Stimulated activated CD4-positive, alpha-beta T cell treated with anti-CD3 and anti-CD28 coated beads, Interleukin-12 subunit alpha, Interleukin-12 subunit beta, amount 100 ng/mL, for 24 hours (primary cell): Measurements from ENCODE around the gene WWC2.

Experiments used
- DNase-seq, 2 experiments: peaks; one replicate each; pipeline ENCODE4 v3.0.0-alpha.2; 2020; ENCODE audit warnings: low read depth in 2 of 2

The WWC2 gene

DNA sequence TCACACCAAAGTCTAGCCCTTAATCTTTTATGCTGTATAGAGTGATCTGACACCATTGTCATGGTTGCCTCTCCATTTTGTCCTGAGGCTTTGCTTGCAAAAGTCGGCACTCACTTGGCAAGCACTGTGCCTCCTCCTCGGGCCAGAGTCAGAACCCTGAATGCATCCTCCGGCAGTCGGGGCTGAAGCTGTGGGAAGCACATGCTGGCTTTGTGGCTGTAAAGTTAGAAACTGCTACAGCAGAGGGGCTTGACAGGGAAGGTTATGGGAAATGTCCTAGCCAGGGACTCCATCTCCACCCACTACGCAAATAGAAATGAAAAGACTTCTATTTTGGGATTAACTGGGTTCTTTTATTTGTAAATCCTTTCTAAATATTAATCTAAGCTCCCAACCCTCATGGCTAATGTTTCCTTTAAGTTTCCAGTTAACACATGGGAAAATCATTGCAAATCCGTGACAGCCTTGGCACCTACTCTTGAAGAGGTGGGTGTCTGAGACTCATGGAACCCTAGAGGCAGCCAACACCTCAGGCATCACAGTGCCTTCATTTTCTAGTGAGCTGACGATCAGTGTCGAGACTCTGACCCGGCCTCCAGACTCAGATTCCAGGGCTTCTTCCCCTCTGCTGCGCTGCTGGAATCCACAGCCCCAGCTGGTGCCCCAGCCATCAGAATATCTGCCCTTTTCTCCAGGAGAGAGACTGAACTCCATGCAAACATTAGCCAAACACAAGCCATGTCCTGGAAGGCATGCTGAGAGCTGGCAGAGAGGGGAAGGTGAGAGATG is 231.1 kb downstream of the WWC2 start:
- DNase-seq: no peak

DNA sequence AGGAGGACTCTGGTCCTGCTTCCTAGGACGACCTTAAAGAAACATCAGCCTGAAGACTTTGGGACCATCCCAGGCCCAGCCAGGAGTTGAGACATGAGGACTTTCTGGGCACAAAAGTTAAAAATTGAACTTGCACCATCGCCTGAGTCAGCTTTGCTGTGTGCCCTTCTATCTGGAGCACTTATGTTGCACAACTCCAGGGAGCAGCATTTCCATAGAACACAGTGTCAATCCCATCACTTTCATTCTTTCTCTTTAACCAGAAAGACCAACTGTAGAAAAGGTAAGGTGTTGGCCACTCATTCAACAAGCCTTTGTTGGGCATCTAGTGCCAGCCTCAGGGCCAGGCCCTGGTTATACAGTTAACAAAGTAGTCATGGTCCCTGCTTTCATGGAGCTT is 231.8 kb downstream of the WWC2 start:
- no peak for DNase-seq

DNA sequence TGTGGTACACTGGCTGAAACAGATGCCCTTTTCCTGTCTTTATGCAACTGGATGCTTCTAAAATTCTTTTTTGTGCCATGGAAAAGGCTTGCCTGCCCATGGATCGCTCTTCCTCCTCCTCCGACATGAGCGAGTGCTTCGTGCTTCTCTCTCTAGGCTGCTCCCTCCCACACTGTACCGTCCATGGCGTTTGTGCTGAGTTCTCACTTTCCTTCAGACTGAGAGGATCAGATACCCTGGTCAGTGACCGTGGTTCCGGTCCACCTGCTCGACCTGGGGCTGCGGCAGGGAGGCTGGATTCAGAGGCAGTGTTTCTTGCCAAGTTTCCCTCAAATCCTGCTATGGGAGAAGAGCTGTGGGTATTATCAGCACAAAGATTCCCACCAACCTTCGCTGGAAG is 233.4 kb downstream of the WWC2 start:
- no peak for DNase-seq

DNA sequence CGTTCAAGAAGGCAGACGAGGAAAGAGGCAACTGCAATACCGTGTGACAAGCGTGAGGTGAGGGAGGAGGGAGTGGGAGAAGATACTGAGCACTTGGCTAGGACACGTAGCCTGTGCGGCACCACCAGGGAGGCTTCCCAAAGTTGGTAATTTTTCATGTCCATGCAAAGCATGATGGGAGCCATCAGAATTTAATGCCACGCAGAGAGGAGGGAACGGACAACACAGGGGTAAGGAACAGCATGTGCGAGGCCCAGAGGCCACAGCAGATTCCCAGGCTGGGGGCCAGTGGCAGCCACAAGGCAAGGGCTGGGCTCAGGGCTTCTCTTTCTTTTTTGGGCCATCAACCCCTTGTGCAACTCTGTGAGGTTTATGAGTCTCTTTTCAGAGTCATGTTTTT is 234.1 kb downstream of the WWC2 start:
- DNase-seq: no peak

DNA sequence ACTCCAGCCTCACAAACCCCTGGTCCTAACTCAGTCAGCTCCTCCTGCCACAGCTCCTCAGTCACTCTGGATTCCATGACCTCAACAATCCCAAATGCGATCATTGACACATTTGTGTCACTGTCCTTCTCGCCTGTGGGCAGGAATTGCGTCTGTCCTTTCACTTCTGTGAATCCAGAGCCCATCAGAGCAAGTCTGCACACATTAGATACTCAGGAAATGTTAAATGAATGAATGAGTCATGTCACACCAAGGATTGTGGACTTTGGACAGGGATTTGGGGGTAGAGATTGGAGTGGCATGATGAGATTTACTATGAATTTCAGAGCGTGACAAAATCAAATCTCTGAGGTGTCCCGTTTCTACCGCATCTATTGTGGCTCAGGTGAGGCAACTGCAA is 234.9 kb downstream of the WWC2 start:
- DNase-seq: no peak

DNA sequence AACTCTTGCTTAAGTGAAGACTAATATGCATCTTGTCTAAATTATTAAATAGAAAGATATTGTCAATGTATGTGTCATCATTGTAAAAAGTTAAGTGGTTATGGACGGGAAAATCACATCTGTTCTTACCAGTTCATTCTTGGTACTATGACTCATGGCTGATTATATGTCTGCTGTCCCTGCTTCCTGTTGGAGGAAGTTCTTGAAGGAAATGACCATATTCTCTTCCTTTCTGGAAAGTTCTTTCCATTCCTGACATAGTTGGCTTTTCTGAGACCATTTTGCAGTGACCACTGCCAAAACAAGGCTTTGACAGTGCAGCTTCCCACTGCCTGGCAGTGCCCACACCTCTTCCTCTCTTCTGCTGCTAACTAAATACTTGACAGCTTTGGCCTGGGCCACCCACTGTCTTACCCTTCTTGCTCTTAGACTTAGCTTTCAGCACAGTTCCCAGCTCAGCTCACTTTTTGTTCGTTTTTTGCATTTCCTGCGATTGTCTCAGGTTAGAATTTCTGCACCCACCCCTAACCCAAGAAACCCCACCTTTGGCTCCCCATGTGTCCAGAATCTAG is 236.4 kb downstream of the WWC2 start:
- no peak for DNase-seq

DNA sequence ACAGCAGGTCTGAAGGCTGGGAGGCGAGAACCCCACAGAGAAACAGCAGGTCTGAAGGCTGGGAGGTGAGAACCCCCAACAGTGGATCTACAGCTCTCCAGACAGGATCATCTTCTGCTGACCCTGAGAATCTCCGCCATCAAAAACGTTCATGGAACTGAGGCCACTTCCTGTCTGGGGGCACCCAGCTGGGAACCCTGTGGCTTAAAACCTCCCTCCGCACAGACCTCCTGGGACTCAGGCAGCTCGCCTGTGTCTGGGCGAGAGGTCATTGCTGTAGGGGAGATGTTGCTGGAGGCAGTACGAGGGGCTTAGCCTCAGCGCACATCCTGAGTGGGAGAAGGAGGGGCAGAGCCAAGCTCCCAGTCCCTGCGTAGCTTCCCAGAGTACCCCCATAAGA is 238.3 kb downstream of the WWC2 start:
- no peak for DNase-seq

DNA sequence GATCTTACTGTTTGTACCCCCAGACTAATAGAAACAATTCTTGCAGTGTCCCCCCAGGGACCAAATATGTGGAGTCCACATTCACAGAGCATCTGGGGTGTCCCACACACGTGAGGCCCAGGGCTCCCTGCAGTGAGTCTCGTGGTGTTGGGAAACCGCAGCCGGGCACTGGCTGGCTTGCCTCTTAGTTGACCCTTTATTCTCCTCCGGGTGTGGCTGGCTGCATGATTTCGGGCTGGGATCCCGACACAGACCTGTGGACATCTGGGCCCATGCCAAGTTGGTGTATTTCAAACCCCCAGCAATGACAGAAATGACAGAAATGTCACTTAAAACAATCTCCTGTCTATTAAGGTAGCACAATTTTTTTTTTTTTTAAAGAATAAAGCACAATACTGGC is 238.8 kb downstream of the WWC2 start:
- DNase-seq: no peak

DNA sequence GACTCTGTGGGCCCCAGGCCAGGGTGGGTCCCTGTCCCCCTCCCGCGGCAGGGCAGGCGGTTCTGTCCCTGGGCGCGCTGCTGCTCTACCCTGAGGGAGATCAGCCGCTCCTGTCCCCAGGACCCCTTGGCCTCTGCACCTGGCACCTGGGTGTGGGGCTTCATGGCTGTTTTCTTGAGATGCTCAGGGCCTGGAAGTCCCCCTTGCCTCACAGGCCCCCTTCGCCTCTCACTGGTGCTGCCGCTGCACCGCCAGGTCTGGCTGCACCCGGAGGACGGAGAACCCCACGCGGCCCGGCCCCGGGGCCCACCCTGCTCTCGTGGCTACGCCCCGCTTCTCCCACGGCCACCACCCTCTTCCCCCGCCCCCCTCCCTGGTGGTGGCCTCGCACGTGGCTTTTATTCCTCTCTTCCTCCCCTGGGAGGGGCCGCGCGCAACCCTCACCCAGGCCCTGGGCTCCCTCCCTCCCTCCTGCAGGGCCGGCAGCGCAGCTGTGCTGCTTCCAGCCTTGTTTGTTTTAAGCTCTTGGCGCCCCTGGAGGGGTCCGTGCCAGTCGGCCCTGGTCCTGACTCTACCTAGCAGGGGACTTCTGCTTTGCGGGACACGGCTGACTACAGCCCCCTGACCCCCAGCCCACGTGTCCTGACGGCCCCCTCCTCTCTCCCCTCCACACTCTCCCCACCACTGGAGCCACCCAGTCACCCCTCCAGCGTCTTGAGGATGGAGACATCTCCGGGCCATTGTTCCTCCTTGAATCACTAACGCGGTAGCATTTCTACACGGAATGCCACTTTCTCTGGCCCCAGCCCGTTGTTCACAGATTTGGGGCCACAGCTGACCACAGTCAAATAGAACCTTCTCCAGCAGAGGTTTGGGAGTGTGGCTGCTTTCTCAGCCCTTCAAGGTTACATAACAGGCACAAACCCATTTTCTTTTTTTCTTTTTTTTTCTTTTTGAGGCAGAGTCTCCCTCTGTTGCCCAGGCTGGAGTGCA is 243.8 kb downstream of the WWC2 start:
- no peak for DNase-seq

DNA sequence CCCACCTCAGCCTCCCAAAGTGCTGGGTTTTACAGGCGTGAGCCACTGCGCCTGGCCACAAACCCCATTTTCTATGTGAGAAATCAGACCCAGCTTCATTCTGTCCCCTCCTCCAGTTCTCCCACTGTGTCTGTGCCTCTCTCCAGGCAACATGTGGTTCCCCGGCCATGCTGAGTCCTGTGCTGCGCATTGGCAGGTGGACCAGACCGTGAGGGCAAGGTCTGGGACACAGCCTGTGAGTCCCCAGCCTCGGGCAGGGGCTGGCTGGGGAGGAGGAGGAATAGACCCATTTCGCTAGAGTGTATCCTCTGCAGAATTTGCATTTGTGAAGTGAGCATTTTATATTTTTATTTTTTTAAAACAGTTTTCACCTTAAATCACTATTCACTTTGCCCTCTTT is 244.7 kb downstream of the WWC2 start:
- no peak for DNase-seq

DNA sequence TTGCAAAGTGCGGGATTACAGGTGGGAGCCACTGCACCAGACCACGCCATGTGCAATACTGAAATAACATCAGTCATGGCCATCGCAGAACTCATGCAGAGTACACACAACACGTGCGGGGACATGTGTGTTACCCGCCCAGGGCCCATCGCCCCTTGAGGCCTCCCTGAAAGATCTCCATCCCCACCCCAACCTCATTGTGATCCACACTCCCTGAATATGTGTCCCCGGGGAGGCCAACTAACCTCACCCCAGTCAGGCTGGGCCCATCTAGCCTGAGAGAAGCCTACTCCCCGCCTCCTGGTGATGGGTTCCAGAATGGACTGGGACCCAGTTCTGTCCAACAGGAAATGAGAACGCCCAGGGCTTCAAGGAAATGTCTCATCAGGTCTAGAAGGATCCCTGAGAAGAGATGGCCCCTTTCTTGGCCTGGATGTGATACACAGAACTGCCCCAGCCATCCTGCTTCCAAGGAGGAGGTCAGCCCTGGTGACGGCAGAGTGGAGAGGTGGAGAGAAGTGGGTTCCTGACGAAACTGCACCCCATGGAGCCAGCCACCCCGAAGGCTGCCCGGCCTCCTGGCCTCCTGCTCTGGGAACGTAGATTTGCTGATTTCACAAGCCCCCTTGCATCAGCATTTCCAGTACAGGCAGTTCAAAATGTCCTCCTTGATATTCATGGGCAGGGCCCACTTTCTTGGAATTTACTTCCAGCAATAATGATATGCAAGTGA is 245.6 kb downstream of the WWC2 start:
- no peak for DNase-seq

DNA sequence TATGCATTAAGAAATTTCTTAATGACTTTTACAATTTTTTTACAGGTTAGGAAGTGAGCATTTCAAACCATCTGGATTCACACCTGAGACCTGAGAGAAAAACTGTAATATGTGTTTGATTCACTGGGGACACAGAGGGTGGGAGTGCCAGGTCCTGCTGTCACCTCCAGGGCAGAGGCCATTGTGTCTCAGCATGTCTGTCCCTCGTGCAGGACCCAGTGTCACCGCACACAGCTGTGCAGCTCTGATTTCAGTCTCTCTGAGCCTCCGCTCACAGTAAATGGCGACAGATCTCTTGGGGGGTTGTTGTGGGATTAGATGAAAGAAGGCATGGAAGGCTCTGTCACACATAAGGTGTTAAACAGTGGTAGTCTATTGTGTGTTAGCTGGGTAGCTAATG is 246.2 kb downstream of the WWC2 start:
- no peak for DNase-seq

DNA sequence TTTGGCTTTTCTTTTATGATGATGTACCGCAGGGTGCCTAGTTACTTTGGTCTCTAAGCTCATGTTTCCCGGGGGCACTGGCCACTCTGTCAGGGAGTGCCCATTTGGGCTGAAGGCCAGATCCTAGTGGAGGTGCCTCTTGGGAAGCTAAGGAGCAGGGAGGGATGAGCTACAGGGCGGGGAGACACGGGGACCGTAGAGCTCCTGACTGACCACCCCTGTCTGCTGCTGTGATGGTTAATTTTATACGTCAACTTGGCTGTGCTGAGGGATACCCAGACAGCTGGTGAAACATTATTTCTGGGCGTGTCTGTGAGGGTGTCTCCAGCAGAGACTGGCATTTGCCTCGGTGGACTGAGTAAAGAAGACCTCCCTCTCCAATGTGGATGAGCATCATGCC is 248.1 kb downstream of the WWC2 start:
- no peak for DNase-seq

DNA sequence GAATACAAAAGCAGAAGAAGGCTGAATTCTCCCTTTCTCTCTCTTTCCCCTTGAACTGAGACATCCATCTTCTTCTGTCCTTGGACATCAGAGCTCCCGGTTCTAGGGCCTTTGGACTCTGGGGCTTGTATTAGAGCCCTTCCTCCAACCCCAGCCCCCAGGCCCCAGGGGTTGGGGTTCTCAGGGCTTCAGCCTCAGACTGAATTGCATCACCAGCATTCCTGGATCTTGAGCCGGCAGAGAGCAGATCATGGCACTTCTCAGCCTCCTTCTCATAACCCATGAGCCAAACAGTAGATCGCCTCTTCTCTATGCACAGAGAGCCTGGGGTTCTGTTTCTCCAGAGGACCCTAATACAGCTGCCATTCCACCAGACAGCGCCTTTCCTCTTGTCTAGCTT is 248.5 kb downstream of the WWC2 start:
- no peak for DNase-seq

DNA sequence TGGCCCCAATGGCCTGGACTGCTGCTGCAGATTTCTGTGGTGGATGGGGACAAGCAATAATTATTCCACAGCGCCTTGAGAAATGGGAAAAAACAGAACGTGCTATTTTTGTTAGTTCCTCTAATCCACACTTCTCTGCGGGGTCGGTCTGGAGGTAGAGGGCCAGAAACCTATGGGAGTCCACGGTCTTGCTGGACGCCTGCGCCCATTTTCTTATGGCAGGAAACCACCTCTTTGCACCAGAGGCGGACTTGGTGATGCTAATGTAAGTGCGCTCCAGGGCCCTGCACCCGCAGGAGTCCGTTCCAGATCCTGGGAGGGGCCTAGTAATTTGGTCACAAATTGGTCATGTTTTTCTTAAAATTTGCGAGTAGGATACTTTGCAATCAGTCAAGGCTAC is 249.1 kb downstream of the WWC2 start:
- no peak for DNase-seq

DNA sequence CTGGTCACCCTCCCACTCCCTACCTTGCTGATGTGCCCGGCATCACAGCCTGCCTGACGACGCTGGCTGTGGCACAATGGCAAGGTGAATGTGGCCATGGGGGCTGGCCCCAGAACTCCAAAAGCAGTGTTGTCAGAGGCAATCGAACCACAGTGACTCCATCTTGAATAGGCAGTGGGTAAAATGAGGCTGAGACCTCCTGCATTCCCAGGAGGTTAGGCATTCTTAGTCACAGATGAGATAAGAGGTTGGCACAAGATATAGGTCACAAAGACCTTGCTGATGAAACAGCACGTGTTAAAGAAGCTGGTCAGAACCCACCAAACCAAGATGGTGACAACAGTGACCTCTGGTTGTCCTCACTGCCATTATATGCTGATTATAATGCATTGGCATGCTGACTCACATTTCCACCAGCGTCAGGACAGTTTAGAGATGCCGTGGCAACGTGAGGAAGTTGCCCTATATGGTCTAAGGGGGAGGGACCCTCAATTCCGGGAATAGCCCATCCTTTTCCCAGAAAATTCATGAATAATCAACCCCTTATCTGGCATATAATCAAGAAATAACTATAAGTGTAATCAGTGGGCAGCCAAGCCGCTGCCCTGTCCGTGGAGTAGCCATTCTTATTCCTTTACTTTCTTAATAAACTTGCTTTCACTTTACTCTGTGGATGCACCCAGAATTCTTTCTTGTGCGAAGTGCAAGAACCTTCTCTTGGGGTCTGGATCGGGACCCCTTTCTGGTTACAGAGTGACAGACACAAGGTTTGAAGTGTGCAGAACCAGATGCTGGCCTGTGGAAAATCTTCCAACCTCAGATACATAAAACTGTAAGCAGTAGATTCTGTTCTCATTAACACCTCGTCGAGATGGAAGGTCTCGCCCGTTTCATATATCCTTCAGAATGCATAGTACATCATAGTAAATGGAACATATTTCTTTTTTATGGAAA is 249.9 kb downstream of the WWC2 start:
- peak in 1 of 2 experiments; percentile 19 for DNase-seq

DNA sequence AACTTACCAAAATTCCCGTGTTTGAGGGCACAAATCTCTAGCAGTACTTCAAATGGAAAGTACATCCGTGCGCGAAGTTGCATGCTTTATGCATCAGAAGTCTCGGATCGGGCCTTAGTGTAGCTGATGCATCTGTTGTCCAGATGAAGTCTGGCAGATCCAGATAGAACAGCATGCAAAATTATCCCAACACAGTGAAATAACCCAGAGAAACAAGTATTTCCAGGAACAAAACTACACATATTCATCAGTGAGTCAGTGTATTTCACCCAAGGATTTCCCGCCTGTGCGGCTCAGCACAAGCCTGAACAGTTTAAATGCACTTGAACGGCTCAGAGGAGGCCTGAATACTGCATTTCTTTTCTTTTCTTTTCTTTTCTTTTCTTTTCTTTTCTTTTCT is 250.6 kb downstream of the WWC2 start:
- no peak for DNase-seq

DNA sequence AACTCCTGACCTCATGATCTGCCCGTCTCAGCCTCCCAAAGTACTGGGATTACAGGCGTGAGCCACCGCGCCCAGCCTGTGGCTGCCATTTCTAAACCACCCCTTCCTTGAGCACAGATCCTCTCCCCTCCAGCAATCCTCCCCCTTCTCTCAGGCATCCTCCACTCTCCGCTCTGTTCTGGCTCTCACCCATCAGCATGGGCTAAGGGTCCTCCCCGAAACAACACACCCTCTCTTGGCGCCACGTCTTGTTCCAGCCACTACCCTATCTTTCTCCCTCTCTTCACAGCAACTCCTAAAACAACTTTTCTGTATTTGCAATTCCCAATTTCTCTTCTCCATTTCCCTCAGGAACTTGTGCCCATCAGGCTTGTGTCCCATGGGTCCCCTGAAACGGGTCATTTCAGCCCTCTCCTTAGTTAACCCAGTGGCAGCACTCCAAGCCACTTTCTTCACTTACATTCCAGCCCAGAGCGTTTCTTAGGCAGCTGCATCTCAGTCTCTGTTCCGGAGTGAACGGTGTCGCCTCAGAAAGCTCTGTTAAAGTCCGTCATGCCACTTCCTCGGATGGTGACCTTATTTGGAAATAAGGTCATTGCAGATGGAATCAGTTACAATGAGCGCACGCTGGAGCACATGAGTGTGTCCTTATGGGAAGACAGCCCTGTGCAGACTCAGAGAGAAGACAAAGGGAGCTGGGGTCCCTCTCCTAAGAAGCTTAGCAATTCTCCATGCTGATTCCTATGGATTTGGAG is 251.4 kb downstream of the WWC2 start:
- DNase-seq: no peak

DNA sequence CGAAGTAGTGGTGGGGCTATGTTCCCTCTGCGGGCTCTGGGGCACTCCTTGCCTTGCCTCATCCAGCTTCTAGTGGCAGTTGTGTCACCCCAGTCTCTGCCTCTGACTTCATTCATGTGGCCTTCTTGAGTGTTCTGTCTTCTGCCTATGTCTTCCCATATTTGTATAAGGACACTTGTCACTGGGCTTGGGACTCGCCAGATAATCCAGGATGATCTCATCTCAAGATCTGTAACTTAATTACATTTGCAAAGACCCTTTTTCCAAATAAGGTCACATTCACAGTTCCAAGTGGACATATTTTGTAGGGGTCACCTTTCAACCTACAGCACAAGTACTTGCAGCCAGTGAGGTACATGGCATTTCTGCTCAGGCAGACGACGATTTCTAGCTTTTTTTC is 253.5 kb downstream of the WWC2 start:
- DNase-seq: no peak

DNA sequence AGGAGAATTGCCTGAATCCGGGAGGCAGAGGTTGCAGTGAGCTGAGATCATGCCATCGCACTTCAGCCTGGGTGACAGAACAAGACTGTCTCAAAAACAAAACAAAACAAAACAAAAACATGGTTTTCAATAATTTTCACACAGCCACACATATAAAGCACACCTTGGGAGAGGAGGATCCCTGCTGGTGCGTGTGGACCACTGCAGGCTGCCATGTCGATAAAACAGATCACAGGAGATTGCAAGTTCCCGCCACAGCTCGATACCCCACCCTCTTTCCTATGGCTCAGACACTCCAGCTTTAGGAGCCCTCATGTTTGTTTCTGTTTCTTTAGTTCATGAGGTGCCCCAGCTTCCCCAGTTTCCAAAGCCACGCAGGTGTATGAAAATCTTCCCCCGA is 254.5 kb downstream of the WWC2 start:
- DNase-seq: no peak
